Smooth muscle cell of trachea (primary cell): Measurements from ENCODE around the gene ZNF417. TPM values are rescaled to one million over a fixed set of nuclear protein-coding genes. Genes with fewer than 3 reads are reported as not detected.

ENCODE experiments used
- total RNA-seq: library from RNA; depleted of rRNA; stranded (reverse); fragments of >200 nt; gene quantifications from 2 replicates; pipeline ENCODE4 v1.2.1, GENCODE V29; 2014

The ZNF417 gene
- 23.4 and 25.1 TPM in 2 replicates for total RNA-seq

GRCh38 chr19:57916168-57916995 is at the start of gene ZNF417:
ZNF417 (minus strand) TSS chr19:57916592; CDS start chr19:57916411, 181 bp downstream.

GRCh38 chr19:57947419-57948134 is 31.2 kb upstream of the ZNF417 start, which contains the start of gene ZNF256:
ZNF256 (minus strand) TSS chr19:57947706; CDS start chr19:57947474, 232 bp downstream.

DNA sequence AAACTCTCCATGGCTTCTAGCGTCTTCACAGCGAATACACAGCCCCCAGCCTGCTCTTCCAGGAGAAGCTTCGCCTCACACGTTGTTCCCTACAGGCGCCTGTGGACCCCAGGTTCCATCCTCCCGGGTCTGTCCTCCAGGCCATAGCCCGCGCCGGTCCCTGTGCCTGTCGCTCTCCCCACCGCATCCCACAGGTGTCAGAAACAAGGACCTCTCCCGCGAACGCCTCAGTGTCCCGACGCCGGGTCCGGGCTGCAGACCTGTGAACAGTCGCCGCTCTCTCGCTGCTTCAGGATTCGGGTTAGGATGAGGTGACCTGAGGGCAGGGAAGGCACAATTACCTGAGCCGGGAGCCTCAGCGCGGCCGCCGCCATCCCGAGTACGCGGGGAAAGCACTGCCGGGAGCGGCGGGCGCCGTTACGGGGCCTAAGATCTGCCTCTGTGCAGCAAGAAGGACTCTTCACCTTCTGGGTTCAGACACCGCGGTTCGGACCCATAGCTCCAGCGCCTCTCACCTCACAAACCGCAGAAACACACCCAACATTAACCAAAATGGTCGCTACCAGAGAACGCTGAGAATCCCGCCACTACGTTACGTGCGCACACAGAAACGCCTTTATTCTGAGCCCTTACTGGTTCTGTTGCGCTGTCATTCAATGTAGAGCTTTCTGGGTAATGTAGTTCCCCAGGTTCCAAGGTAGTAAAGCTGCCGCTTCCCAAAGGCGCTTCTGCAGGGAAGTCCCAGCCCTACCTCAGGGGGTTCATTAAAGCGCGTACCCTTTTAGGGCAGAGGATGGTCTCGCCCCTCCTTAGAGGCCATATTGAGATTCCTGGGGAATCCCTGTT is 18.7 kb upstream of the ZNF417 start, which contains the start of gene ZNF418:
Gene ZNF418, minus strand, starts transcription at position 583 of the 846 bp plus-strand sequence. CDS start 1,580 bp downstream, outside the sequence.

DNA sequence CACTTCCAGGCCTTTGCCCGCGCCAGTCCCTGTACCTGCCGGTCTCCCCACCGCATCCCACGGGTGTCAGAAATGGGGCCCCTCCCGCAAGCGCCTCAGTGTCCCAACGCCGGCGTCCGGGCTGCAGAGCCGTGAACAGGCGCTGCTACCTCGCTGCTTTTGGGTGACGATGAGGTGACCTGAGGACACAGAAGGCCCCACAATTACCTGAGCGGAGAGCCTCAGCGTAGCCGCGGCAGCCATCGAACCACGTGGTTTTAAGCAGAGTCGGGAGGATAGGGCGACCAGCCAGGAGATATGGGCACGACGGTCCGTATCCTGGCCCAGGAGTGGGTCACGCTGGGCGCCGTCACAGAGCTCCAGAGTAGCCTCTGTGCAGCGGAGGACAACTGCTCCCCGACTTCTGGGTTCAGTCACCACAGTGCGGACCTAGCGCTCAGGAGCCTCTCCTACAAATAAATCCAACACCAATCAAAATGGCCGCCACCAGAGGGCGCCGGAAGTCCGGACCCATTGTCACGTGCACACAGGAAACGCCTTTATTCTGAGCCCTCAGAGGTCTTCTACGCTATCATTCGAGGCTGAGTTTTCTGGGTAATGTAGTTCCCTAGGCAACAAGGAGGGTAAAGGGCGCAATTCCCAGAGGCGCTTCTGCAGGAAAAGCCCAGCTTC is 27.7 kb downstream of the ZNF417 start, which contains the start of gene ZNF814:
Gene ZNF814, minus strand, starts transcription at position 478 of the 672 bp plus-strand sequence. Its CDS starts 235 bp downstream, at position 243.

Other genes with a start within 250 kb of the ZNF417 start
- gene ZSCAN4, start 247.7 kb downstream of the ZNF417 start, total RNA-seq, result not detected in 2 replicates
- 6.0 and 8.9 TPM in 2 replicates for gene ZNF551, start 234.6 kb downstream of the ZNF417 start, total RNA-seq
- gene ZNF154, start 207.4 kb downstream of the ZNF417 start, total RNA-seq, result 4.9 and 5.3 TPM in 2 replicates
- gene ZNF671, start 189.0 kb downstream of the ZNF417 start, total RNA-seq, result 13.9 and 15.3 TPM in 2 replicates
- gene ZNF776, start 169.8 kb downstream of the ZNF417 start, total RNA-seq, result 12.4 and 16.0 TPM in 2 replicates
- 17.5 and 20.1 TPM in 2 replicates for gene ZNF586, start 146.9 kb downstream of the ZNF417 start, total RNA-seq
- gene ZNF552, start 101.7 kb downstream of the ZNF417 start, total RNA-seq, result 2.8 and 6.8 TPM in 2 replicates
- 15.7 and 25.2 TPM in 2 replicates for gene ZNF587B, start 86.3 kb downstream of the ZNF417 start, total RNA-seq
- gene ZNF587, start 66.7 kb downstream of the ZNF417 start, total RNA-seq, result 22.3 and 35.3 TPM in 2 replicates
- gene ZNF814, start 27.6 kb downstream of the ZNF417 start, total RNA-seq, result 6.1 and 10.3 TPM in 2 replicates
- gene ZNF418, start 18.8 kb upstream of the ZNF417 start, total RNA-seq, result 9.4 and 10.3 TPM in 2 replicates
- gene ZNF256, start 31.1 kb upstream of the ZNF417 start, total RNA-seq, result 3.3 and 6.1 TPM in 2 replicates
- gene C19orf18, start 57.9 kb upstream of the ZNF417 start, total RNA-seq, result 0.17 TPM in 1 of 2 replicates, not detected in the other
- gene ZNF606, start 86.2 kb upstream of the ZNF417 start, total RNA-seq, result 26.1 and 31.6 TPM in 2 replicates
- 0.83 TPM in 1 of 2 replicates, not detected in the other for gene ZSCAN1, start 117.4 kb upstream of the ZNF417 start, total RNA-seq
- gene ZNF135, start 142.7 kb upstream of the ZNF417 start, total RNA-seq, result 6.1 and 8.3 TPM in 2 replicates
- gene ZSCAN18, start 181.6 kb upstream of the ZNF417 start, total RNA-seq, result 56.6 and 92.3 TPM in 2 replicates
- 17.5 and 21.2 TPM in 2 replicates for gene ZNF329, start 234.2 kb upstream of the ZNF417 start, total RNA-seq